ENCODE data around the gene EHD3. TPM values are rescaled to one million over a fixed set of nuclear protein-coding genes. Genes with fewer than 3 reads are reported as not detected.

Gene EHD3
- 22.7 and 22.9 TPM in 2 replicates for total RNA-seq

DNA sequence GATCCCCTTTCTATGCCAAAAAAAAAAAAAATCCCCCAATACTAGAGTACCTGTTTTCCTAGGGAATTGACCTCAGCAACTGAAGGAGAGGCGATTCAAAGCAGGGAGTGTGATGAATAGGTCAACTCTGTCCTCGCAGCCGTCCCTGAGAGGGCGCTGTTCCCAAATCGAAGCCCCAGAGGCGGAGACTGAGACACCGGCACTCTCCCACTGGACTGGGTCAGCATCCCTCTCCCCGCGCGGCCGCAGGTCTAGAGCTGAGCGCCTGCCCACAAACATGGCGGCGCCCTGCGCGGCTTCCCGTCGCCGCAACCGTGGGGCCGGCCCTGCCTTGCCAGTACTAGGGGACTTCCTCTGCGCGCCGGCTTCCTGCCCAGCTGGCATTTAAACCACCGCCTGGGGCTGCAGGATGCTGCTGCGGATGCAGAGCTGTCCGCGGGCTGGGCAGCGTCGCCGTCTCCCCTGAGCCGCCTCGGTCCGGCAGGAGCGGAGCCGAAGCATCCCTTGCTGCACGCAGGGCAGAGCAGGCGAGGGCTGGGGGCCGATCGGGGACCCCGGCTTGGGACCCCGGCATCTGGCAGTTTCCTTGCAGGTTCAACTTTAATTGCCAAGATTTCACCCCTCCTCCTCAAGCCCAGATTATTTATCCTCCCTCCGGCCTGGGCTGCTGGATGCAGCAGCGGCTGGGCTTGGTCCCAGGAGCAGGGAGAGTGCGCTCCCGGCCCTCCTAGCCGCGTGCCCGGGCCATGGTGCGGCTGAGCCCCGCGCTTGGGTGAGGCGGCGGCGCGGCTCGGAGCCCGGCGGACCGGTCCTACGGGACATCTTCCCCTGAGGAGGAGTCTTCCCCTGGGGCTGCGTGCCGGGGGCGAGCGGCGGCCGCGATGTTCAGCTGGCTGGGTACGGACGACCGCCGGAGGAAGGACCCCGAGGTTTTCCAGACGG lies at the start of gene EHD3:
EHD3 (plus strand) TSS at position 412 of the 942 bp plus-strand sequence; CDS start at position 882, 470 bp downstream.

DNA sequence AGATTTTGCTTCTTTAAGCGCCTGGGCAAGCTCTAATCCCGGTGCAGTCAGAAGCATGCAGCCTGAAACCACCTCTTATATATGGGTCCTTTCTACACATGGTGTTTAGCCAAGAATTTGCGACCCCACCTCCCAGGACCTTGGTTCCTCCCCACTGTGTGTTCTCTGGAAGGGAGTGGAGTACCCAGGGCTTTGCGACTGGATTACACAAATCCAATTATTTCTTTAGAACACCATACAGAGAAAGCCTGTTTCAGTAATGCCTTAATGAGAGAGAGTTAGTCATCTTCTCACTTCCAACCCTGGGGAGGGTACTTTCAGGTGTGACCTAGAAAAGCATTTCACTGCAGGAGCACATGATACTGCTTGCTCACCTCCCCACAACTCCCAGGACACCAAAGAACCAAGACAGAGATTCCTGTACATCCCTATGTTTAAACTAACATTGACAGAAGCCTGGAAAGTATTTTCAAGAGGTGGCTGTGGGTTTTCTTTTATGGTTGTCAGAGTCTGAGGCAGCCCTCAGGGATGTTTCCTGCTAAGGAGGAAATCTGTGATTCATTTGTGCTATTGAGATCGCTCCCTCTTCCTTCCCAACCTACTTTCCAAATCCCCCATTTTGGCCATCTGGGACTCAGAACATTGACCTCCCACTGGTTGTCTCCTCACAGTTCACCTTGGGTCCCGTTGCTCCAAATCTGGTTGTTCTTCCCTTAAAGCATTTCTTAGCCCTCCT lies 16.3 kb upstream of the EHD3 start, which contains the start of gene CAPN14:
CAPN14 (minus strand) TSS at position 51 of the 736 bp plus-strand sequence. CDS start 12,068 bp downstream, outside the sequence.

Other genes with a start within 250 kb of the EHD3 start
- 1.0 and 1.3 TPM in 2 replicates for gene GALNT14, start 95.7 kb upstream of the EHD3 start, total RNA-seq
- under 0.01 TPM in 2 replicates for gene CAPN14, start 16.6 kb upstream of the EHD3 start, total RNA-seq
- 0.17 and 0.30 TPM in 2 replicates for gene XDH, start 180.6 kb downstream of the EHD3 start, total RNA-seq

Data from bronchus fibroblast of lung (primary cell).